K562 (cell line): ENCODE data around the gene C1orf94. TPM values are rescaled to one million over a fixed set of nuclear protein-coding genes. Genes with fewer than 3 reads are reported as not detected.

Experiments used
- ATAC-seq: fragments of 200-7000 bp; cut with Tn5 transposase; 3 replicates; pipeline ENCODE4 v1.9.1; 2020; ENCODE audit warnings: moderate library complexity
- BruUV-seq: library from RNA; stranded (reverse); fragments of 400-500 nt; replicated peaks from 2 replicates; lab custom pipeline; 2021; lab: Mats Ljungman, UMichigan
- CTCF ChIA-PET: fragments of 300-600 bp; formaldehyde crosslinking; extraction: SDS; loops from one replicate; lab custom pipeline; 2021; ENCODE audit warnings: low intra/inter-chr PET ratio; lab: Yijun Ruan, JAX
- POLR2A ChIA-PET: fragments of 300-600, 350-650 bp; sonication (Branson Sonifier 250); formaldehyde crosslinking; extraction: SDS; loops from one replicate; lab custom pipeline; 2021; ENCODE audit warnings: antibody characterized with exemption, inconsistent platforms; lab: Yijun Ruan, JAX
- DNase-seq, 4 experiments: peaks; one replicate each; pipeline versions ENCODE4 v3.0.0 to v3.0.0-alpha.2; 2011 to 2018; ENCODE audit warnings: low spot score in 3 of 4, mixed read lengths in 3 of 4; ENCODE audit errors: extremely low read depth in 1 of 4
- FAIRE-seq: peaks from 2 replicates; lab custom pipeline; 2011; peaks lifted over from hg19 to GRCh38; lab: Jason Lieb, UNC
- H2AFZ ChIP-seq: 2 replicates; pipeline ENCODE4 v1.6.0; 2011; ENCODE audit warnings: low read depth, low read length, control low read depth, inconsistent platforms
- H3K27ac ChIP-seq: fragments of 200-600 bp; 3 replicates; pipeline ENCODE4 v1.8.0; 2011; ENCODE audit warnings: low read depth, mild to moderate bottlenecking, control low read depth, inconsistent platforms, low read length, moderate library complexity, mixed read lengths; ENCODE audit errors: extremely low read depth
- H3K27me3 ChIP-seq, 2 experiments: fragments of 300-600 bp in 1 of 2; 2 replicates in 1 of 2; 3 replicates in 1 of 2; pipeline versions ENCODE4 v1.6.0 to v1.8.0; 2011; ENCODE audit warnings: inconsistent platforms in 2 of 2, low read length in 2 of 2, mild to moderate bottlenecking in 1 of 2, mixed read lengths in 1 of 2, moderate library complexity in 1 of 2; ENCODE audit not compliant: control insufficient read depth in 2 of 2, insufficient read depth in 2 of 2
- H3K36me3 ChIP-seq: fragments of 300-600 bp; 3 replicates; pipeline ENCODE4 v1.8.0; 2011; ENCODE audit warnings: mild to moderate bottlenecking, low read length, inconsistent platforms; ENCODE audit not compliant: control insufficient read depth, insufficient read depth
- H3K4me1 ChIP-seq, 2 experiments: fragments of 200-600 bp in 1 of 2; replicated peaks in 1 of 2; 2 replicates in 1 of 2; 3 replicates in 1 of 2; pipeline versions ENCODE4 v1.5.1 to v1.8.0; 2011; ENCODE audit warnings: inconsistent platforms in 2 of 2, low read length in 2 of 2, mild to moderate bottlenecking in 1 of 2, mixed read lengths in 1 of 2, moderate library complexity in 1 of 2; ENCODE audit not compliant: control insufficient read depth in 2 of 2, insufficient read depth in 2 of 2
- H3K4me2 ChIP-seq: 2 replicates; pipeline ENCODE4 v1.6.1; 2011; ENCODE audit warnings: low read length, control low read depth, inconsistent platforms, mixed read lengths; ENCODE audit not compliant: insufficient read depth
- H3K4me3 ChIP-seq: fragments of 200-600 bp; sonication (generic), shearing (Covaris generic); 2 replicates; pipeline ENCODE4 v1.5.1; 2016; ENCODE audit warnings: control low read depth, inconsistent platforms
- H3K79me2 ChIP-seq: fragments of 200-600 bp; 3 replicates; pipeline ENCODE4 v1.8.0; 2011; ENCODE audit warnings: low read length, inconsistent platforms; ENCODE audit not compliant: control insufficient read depth, insufficient read depth
- H3K9ac ChIP-seq, 2 experiments: 2 replicates each; pipeline versions ENCODE4 v1.6.0 to v1.6.1; 2011; ENCODE audit warnings: low read depth in 2 of 2, low read length in 2 of 2, control low read depth in 1 of 2, inconsistent platforms in 1 of 2, mild to moderate bottlenecking in 1 of 2, mixed read lengths in 1 of 2; ENCODE audit not compliant: insufficient read depth in 1 of 2
- H3K9me1 ChIP-seq: one replicate; pipeline ENCODE4 v1.6.0; 2011; ENCODE audit warnings: inconsistent platforms, mild to moderate bottlenecking, low read length, moderate library complexity; ENCODE audit not compliant: control insufficient read depth, insufficient read depth
- H3K9me3 ChIP-seq: replicated peaks from 2 replicates; pipeline ENCODE4 v1.5.1; 2011; ENCODE audit warnings: low read depth, low read length, inconsistent platforms; ENCODE audit not compliant: control insufficient read depth, insufficient read depth
- H4K20me1 ChIP-seq: replicated peaks from 2 replicates; pipeline ENCODE4 v1.6.1; 2011; ENCODE audit warnings: low read length, inconsistent platforms, mixed read lengths; ENCODE audit not compliant: control insufficient read depth, insufficient read depth
- HDGF ChIP-seq: fragments of 450-650 bp; IDR thresholded peaks from 2 replicates; pipeline ENCODE4 v1.6.1; 2016
- IRF9 ChIP-seq: fragments of 450-650 bp; IDR thresholded peaks from 2 replicates; pipeline ENCODE4 v1.6.1; 2016; ENCODE audit warnings: missing biosample characterization, missing genetic modification characterization
- MED1 ChIP-seq: sonication (generic); formaldehyde crosslinking; IDR thresholded peaks from 2 replicates; pipeline ENCODE4 v1.8.1; 2023; ENCODE audit warnings: missing genetic modification reagents, borderline replicate concordance
- TEAD2 ChIP-seq: fragments of 450-650 bp; IDR thresholded peaks from 2 replicates; pipeline ENCODE4 v1.6.1; 2016; ENCODE audit warnings: missing genetic modification characterization, control low read depth, missing compliant biosample characterization
- ZFP1 ChIP-seq: fragments of 450-650 bp; formaldehyde crosslinking; IDR thresholded peaks from 2 replicates; pipeline ENCODE4 v1.4.0; 2020; ENCODE audit warnings: mild to moderate bottlenecking, mixed read lengths
- ZNF124 ChIP-seq: sonication (generic); formaldehyde crosslinking; IDR thresholded peaks from 2 replicates; pipeline ENCODE4 v1.8.1; 2022; ENCODE audit warnings: missing genetic modification reagents
- WGBS: fragments of 100-300 bp; shearing (Covaris generic); methylation state at CpG from one replicate; pipeline ENCODE4 v1.1.6; 2016; ENCODE audit warnings: low coverage, mixed read lengths; ENCODE audit not compliant: insufficient coverage; ENCODE audit errors: missing lambda C conversion rate; 5-methylcytosine and 5-hydroxymethylcytosine counted together
- in situ Hi-C: fragments of 300-500 bp; cut with MboI; formaldehyde crosslinking; loops from 4 replicates; pipeline ENCODE4 v1.15.0; 2018; ENCODE audit warnings: inconsistent platforms, mixed read lengths
- intact Hi-C: fragments of 100-400 bp; cut with micrococcal nuclease; formaldehyde crosslinking; loops from 2 replicates; pipeline ENCODE4 v1.14.2; 2022
- polyA plus RNA-seq, 8 experiments: library from polyadenylated mRNA; depleted of rRNA in 4 of 8; stranded (reverse) in 5 of 8; unstranded in 3 of 8; fragments of >200 nt; fragmentation: Nextera tagmentation in 2 of 8; fragmentation: Illumina TruSeq in 1 of 8; extraction: Ambion mirVana in 2 of 8; extraction: Trizol in 1 of 8; gene quantifications; 2 replicates each; pipeline versions ENCODE4 v1.2.1 to v1.2.3, GENCODE V29; 2011 to 2014; ENCODE audit warnings: inconsistent platforms in 1 of 8, missing spikeins in 1 of 8
- total RNA-seq, 7 experiments: library from RNA; depleted of rRNA in 6 of 7; stranded (reverse); fragments of >200 nt in 6 of 7; fragmentation: Illumina TruSeq in 2 of 7; extraction: Trizol in 2 of 7; gene quantifications; 2 replicates each; pipeline versions ENCODE4 v1.2.1 to v1.2.3, GENCODE V29; 2011 to 2021; ENCODE audit warnings: low replicate concordance in 1 of 7
- TF ChIP-seq, protein P1 (sequence below): IDR thresholded peaks from 3 replicates; pipeline ENCODE4 v1.6.1; 2011; ENCODE audit warnings: borderline replicate concordance, mild to moderate bottlenecking; ENCODE audit not compliant: insufficient read length, insufficient read depth

The C1orf94 gene
- total and polyA plus RNA-seq, 9 of the 15 experiments (the other 6 are each of a cell fraction or from before 2014, with no cell fraction given), result not detected

DNA sequence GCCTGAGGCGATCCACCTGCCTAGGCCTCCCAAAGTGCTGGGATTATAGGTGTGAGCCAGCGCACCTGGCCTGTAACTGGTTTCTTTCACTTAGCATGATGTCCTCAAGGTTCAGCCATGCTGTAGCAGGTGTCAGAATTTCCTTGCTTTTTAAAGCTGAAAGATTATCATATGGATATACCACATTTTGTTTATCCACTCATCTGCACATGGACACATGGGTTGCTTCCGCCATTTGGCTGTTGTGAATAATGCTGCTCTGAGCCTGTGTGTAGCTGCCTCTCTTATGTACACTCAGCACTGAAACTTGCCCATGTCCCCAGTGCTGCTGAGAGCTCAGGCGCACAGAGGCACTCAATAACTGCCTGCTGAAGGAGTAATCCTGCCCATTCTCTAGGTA lies 23.5 kb upstream of the C1orf94 start:
- Histone ChIP-seq H3K4me3 (no peak overlapping the region), H3K27ac (no peak overlapping the region), H3K4me1 (no peaks in the 10 kb centered on the region), H3K9ac (no peak overlapping the region), H3K9me3 (no peaks in the 10 kb centered on the region), H3K9me1 (no peaks in the 10 kb centered on the region), H4K20me1 (no peaks in the 10 kb centered on the region), H2AFZ (no peak overlapping the region), H3K79me2 (no peaks in the 10 kb centered on the region), H3K27me3 (peaks cover 0 to 4% of the 10 kb centered on the region in 2 experiments; a peak in 2 of 5 replicates), H3K36me3 (no peaks in the 10 kb centered on the region), H3K4me2 (no peak overlapping the region)
- no peak for DNase-seq
- in situ Hi-C loops, result no loop called here
- no TSS peak for BruUV-seq
- ATAC-seq, result no peak
- intact Hi-C loops, result no loop called here
- no peak for FAIRE-seq
- TF ChIP-seq TEAD2 (no peak), ZFP1 (CRISPR knock-in tag) (no peak), IRF9 (tag) (no peak), MED1 (CRISPR knock-in tag) (no peak), ZNF124 (CRISPR knock-in tag) (no peak), HDGF (no peak)
- TF ChIP-seq, protein P1, sequence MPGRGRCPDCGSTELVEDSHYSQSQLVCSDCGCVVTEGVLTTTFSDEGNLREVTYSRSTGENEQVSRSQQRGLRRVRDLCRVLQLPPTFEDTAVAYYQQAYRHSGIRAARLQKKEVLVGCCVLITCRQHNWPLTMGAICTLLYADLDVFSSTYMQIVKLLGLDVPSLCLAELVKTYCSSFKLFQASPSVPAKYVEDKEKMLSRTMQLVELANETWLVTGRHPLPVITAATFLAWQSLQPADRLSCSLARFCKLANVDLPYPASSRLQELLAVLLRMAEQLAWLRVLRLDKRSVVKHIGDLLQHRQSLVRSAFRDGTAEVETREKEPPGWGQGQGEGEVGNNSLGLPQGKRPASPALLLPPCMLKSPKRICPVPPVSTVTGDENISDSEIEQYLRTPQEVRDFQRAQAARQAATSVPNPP, result no peak
- 2% methylated on average over 4 of the region's 4 CpGs for WGBS
- POLR2A ChIA-PET, result no interaction called here
- CTCF ChIA-PET, result no interaction called here
